ENCODE results near the gene HBE1. TPM values are rescaled to one million over a fixed set of nuclear protein-coding genes. Genes with fewer than 3 reads are reported as not detected.

HBE1 gene
- total RNA-seq, 1 donor from 2014 or later = not detected

DNA sequence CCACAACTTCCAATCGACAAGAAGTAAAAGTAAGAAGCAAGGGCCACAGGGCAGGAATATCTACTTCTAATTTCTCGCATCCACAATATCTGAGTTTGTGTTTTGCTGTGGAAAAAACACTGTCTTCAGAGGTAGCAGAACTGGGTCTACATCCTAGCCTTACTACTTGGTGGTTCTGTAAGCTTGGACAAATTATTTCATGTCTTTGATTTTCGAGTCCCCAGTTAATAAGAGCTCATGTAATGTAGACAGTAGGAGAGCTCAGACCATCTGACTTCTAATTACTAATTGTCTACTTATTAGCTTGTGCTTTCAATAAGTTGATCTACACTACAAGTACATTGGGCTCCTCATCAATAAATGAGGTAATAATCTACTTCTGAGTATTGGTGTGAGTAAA is 13.3 kb upstream of the HBE1 start:
- no peak overlapping the region for H3K4me3 Mint-ChIP-seq (ENCODE audit: unreplicated experiment)
- Histone ChIP-seq H4K20me1 (ENCODE audit: insufficient read depth, low read length) (no peaks in the 10 kb centered on the region), H3K27me3 (ENCODE audit: insufficient read depth, low read length) (no peaks in the 10 kb centered on the region), H3K36me3 (ENCODE audit: insufficient read depth, low read length) (no peaks in the 10 kb centered on the region), H3K27ac (ENCODE audit: low read depth, low read length) (no peak overlapping the region), H3K79me2 (ENCODE audit: insufficient read depth, low read length) (no peaks in the 10 kb centered on the region), H3K4me3 (ENCODE audit: insufficient read depth, low read depth, low read length) (no peak overlapping the region), H3K9ac (ENCODE audit: low read length) (no peak overlapping the region), H2AFZ (ENCODE audit: low read depth, low read length) (no peak overlapping the region), H3K4me1 (ENCODE audit: insufficient read depth, low read length) (peaks cover 6% of the 10 kb centered on the region), H3K9me3 (ENCODE audit: insufficient read depth, low read depth, low read length) (no peaks in the 10 kb centered on the region), H3K4me2 (ENCODE audit: low read length) (no peak overlapping the region)
- H3K36me3 Mint-ChIP-seq (ENCODE audit: low read depth, unreplicated experiment) = no peaks in the 10 kb centered on the region
- no peaks in the 10 kb centered on the region for H3K27me3 Mint-ChIP-seq (ENCODE audit: low read depth, unreplicated experiment)
- DNase-seq (ENCODE audit: low read depth) (no peak), FAIRE-seq (no peak)
- H3K27ac Mint-ChIP-seq (ENCODE audit: unreplicated experiment) = no peak overlapping the region
- TF ChIP-seq, protein P1, sequence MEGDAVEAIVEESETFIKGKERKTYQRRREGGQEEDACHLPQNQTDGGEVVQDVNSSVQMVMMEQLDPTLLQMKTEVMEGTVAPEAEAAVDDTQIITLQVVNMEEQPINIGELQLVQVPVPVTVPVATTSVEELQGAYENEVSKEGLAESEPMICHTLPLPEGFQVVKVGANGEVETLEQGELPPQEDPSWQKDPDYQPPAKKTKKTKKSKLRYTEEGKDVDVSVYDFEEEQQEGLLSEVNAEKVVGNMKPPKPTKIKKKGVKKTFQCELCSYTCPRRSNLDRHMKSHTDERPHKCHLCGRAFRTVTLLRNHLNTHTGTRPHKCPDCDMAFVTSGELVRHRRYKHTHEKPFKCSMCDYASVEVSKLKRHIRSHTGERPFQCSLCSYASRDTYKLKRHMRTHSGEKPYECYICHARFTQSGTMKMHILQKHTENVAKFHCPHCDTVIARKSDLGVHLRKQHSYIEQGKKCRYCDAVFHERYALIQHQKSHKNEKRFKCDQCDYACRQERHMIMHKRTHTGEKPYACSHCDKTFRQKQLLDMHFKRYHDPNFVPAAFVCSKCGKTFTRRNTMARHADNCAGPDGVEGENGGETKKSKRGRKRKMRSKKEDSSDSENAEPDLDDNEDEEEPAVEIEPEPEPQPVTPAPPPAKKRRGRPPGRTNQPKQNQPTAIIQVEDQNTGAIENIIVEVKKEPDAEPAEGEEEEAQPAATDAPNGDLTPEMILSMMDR (IDR thresholded peaks at IDR 0.05; ENCODE audit: insufficient read depth, low read depth, low read length) = no peak
- TF ChIP-seq EZH2 (IDR thresholded peaks at IDR 0.05; ENCODE audit: insufficient read depth, low read length) = no peak
- no peaks in the 10 kb centered on the region for H3K9me3 Mint-ChIP-seq (ENCODE audit: unreplicated experiment)
- peaks cover 15% of the 10 kb centered on the region for H3K4me1 Mint-ChIP-seq (ENCODE audit: low read depth, unreplicated experiment)

DNA sequence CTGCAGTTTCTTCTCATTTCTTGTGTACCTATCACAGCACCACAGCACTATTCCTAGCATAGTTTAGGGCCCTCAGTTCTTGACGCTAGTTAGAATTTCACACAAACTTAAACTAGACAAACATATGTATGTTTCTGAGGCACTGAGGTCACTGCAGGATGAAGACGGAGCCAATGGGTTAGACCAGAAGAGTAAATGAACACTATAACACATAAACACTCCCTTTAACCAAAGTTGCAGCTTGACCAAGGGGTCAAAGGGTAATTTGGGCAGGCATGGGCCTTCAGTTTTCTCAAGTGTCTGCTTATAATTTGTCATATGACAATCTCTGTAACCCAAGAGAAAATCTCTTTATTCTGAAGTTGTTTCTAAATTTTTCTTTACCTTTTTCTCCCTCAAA is 12.9 kb upstream of the HBE1 start:
- peaks cover 15% of the 10 kb centered on the region for H3K4me1 Mint-ChIP-seq (ENCODE audit: low read depth, unreplicated experiment)

DNA sequence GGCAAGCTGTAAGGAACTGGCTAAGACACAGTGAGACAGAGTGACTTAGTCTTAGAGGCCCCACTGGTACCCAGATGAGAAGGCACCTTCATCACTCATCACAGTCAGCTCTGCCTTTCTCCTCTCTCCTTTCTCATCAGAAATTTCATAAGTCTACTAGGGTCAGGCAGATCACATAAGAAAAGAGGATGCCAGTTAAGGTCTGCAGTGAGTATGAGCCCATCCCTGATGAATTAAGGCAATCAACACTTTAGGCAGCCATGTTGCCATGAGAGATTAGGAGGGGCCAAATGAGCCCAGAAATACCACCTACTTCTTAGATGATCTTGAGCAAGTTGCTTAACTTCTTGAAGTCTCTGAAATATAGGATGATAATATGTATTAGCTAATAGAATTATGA is 11.9 kb upstream of the HBE1 start:
- FAIRE-seq (no peak), DNase-seq (ENCODE audit: low read depth) (no peak)
- Histone ChIP-seq H2AFZ (ENCODE audit: low read depth, low read length) (no peak overlapping the region), H3K4me3 (ENCODE audit: insufficient read depth, low read depth, low read length) (no peak overlapping the region), H3K4me2 (ENCODE audit: low read length) (no peak overlapping the region), H3K9ac (ENCODE audit: low read length) (no peak overlapping the region), H3K79me2 (ENCODE audit: insufficient read depth, low read length) (no peaks in the 10 kb centered on the region), H3K9me3 (ENCODE audit: insufficient read depth, low read depth, low read length) (no peaks in the 10 kb centered on the region), H3K27me3 (ENCODE audit: insufficient read depth, low read length) (no peaks in the 10 kb centered on the region), H3K36me3 (ENCODE audit: insufficient read depth, low read length) (no peaks in the 10 kb centered on the region), H3K4me1 (ENCODE audit: insufficient read depth, low read length) (peaks cover 8% of the 10 kb centered on the region), H4K20me1 (ENCODE audit: insufficient read depth, low read length) (no peaks in the 10 kb centered on the region), H3K27ac (ENCODE audit: low read depth, low read length) (no peak overlapping the region)
- Mint-ChIP-seq H3K36me3 (ENCODE audit: low read depth, unreplicated experiment) (no peaks in the 10 kb centered on the region), H3K4me3 (ENCODE audit: unreplicated experiment) (no peak overlapping the region), H3K4me1 (ENCODE audit: low read depth, unreplicated experiment) (peaks cover 15% of the 10 kb centered on the region), H3K27me3 (ENCODE audit: low read depth, unreplicated experiment) (no peaks in the 10 kb centered on the region), H3K9me3 (ENCODE audit: unreplicated experiment) (no peaks in the 10 kb centered on the region), H3K27ac (ENCODE audit: unreplicated experiment) (no peak overlapping the region)
- no peak for TF ChIP-seq EZH2 (IDR thresholded peaks at IDR 0.05; ENCODE audit: insufficient read depth, low read length)
- TF ChIP-seq, protein P1 (IDR thresholded peaks at IDR 0.05; ENCODE audit: insufficient read depth, low read depth, low read length) = no peak

More for the DNA sequence above, 12.9 kb upstream of the HBE1 start:
- Histone ChIP-seq H3K4me2 (ENCODE audit: low read length) (no peak overlapping the region), H3K27me3 (ENCODE audit: insufficient read depth, low read length) (no peaks in the 10 kb centered on the region), H4K20me1 (ENCODE audit: insufficient read depth, low read length) (no peaks in the 10 kb centered on the region), H3K79me2 (ENCODE audit: insufficient read depth, low read length) (no peaks in the 10 kb centered on the region), H2AFZ (ENCODE audit: low read depth, low read length) (no peak overlapping the region), H3K27ac (ENCODE audit: low read depth, low read length) (no peak overlapping the region), H3K4me1 (ENCODE audit: insufficient read depth, low read length) (peaks cover 8% of the 10 kb centered on the region), H3K36me3 (ENCODE audit: insufficient read depth, low read length) (no peaks in the 10 kb centered on the region), H3K9ac (ENCODE audit: low read length) (no peak overlapping the region), H3K4me3 (ENCODE audit: insufficient read depth, low read depth, low read length) (no peak overlapping the region), H3K9me3 (ENCODE audit: insufficient read depth, low read depth, low read length) (no peaks in the 10 kb centered on the region)
- no peaks in the 10 kb centered on the region for H3K9me3 Mint-ChIP-seq (ENCODE audit: unreplicated experiment)
- no peak overlapping the region for H3K4me3 Mint-ChIP-seq (ENCODE audit: unreplicated experiment)
- TF ChIP-seq EZH2 (IDR thresholded peaks at IDR 0.05; ENCODE audit: insufficient read depth, low read length) = no peak
- TF ChIP-seq, protein P1 (IDR thresholded peaks at IDR 0.05; ENCODE audit: insufficient read depth, low read depth, low read length) = no peak
- no peaks in the 10 kb centered on the region for H3K27me3 Mint-ChIP-seq (ENCODE audit: low read depth, unreplicated experiment)
- H3K36me3 Mint-ChIP-seq (ENCODE audit: low read depth, unreplicated experiment) = no peaks in the 10 kb centered on the region
- H3K27ac Mint-ChIP-seq (ENCODE audit: unreplicated experiment) = no peak overlapping the region
- no peak for FAIRE-seq
- no peak for DNase-seq (ENCODE audit: low read depth)
